Natural killer cell (primary cell): ENCODE measurements around the gene DNMT1. TPM values are rescaled to one million over a fixed set of nuclear protein-coding genes. Genes with fewer than 3 reads are reported as not detected.

Experiments
- ATAC-seq, 3 donors: fragments of 150-1000 bp in 2 of 3; fragments of 200-7000 bp in 1 of 3; cut with Tn5 transposase; 1 replicate in 1 of 3; 2 replicates in 2 of 3; pipeline ENCODE4 v1.10.0; 2021; ENCODE audit warnings: mild to moderate bottlenecking in 2 of 3, moderate library complexity in 2 of 3
- DNase-seq, 2 donors: peaks; one replicate each; pipeline versions ENCODE4 v3.0.0 to v3.0.0-alpha.2; 2013 to 2021; ENCODE audit warnings: mixed read lengths in 1 of 2
- H3K27ac ChIP-seq: one replicate; pipeline ENCODE4 v1.5.1; 2013; ENCODE audit warnings: mild to moderate bottlenecking, low read length
- H3K27me3 ChIP-seq: one replicate; pipeline ENCODE4 v1.6.1; 2013; ENCODE audit warnings: low read length; ENCODE audit not compliant: control insufficient read depth, insufficient read depth
- H3K36me3 ChIP-seq: one replicate; pipeline ENCODE4 v1.6.1; 2013; ENCODE audit warnings: low read length; ENCODE audit not compliant: control insufficient read depth, insufficient read depth
- H3K4me1 ChIP-seq: one replicate; pipeline ENCODE4 v1.6.1; 2013; ENCODE audit warnings: low read length; ENCODE audit not compliant: control insufficient read depth, insufficient read depth
- H3K4me3 ChIP-seq: one replicate; pipeline ENCODE4 v1.5.1; 2013; ENCODE audit warnings: low read length
- H3K9me3 ChIP-seq: one replicate; pipeline ENCODE4 v1.6.1; 2013; ENCODE audit warnings: low read length; ENCODE audit not compliant: control insufficient read depth, insufficient read depth
- H3K27ac Mint-ChIP-seq, 2 donors: one replicate each; pipeline ENCODE4 v1.8.0; 2022; ENCODE audit warnings: mild to moderate bottlenecking in 2 of 2, mixed read lengths in 2 of 2, moderate library complexity in 1 of 2
- H3K27me3 Mint-ChIP-seq, 2 donors: one replicate each; pipeline ENCODE4 v1.8.0; 2022; ENCODE audit warnings: low read depth in 2 of 2, mixed read lengths in 2 of 2
- H3K36me3 Mint-ChIP-seq: one replicate; pipeline ENCODE4 v1.8.0; 2022; ENCODE audit warnings: mixed read lengths
- H3K4me1 Mint-ChIP-seq, 2 donors: one replicate each; pipeline ENCODE4 v1.8.0; 2022; ENCODE audit warnings: mixed read lengths in 2 of 2
- H3K4me3 Mint-ChIP-seq: one replicate; pipeline ENCODE4 v1.8.0; 2022; ENCODE audit warnings: mild to moderate bottlenecking, moderate library complexity, mixed read lengths
- H3K9me3 Mint-ChIP-seq, 2 donors: one replicate each; pipeline ENCODE4 v1.8.0; 2022; ENCODE audit warnings: mixed read lengths in 2 of 2
- CTCF ChIP-seq: fragments of 200-600 bp; IDR thresholded peaks from one replicate; pipeline ENCODE4 v1.8.0; 2022; ENCODE audit warnings: antibody characterized with exemption
- WGBS: methylation state at CpG from one replicate; pipeline ENCODE4 v1.1.7; 2013; ENCODE audit warnings: missing lambda C conversion rate; ENCODE audit not compliant: insufficient coverage; 5-methylcytosine and 5-hydroxymethylcytosine counted together
- intact Hi-C: fragments of 100-400 bp; cut with micrococcal nuclease; formaldehyde crosslinking; loops from one replicate; pipeline ENCODE4 v1.14.2; 2022
- total RNA-seq, 4 donors: library from RNA; stranded (reverse); fragments of 120-200 nt in 1 of 4; gene quantifications; one replicate each; pipeline versions ENCODE4 v1.2.3 to v1.2.4, GENCODE V29; 2013 to 2022

The DNMT1 gene
- total RNA-seq, 3 donors from 2014 or later (not counting 1 experiment from before 2014, with no cell fraction given) = 266 to 323 (median 275) TPM

- H3K27me3 Mint-ChIP-seq = no peaks in the 10 kb centered on the region
- intact Hi-C loops = no loop called here
- DNase-seq (no peak), ATAC-seq (no peak)
- peaks cover 23 to 26% of the 10 kb centered on the region in 2 donors for H3K4me1 Mint-ChIP-seq
- peaks cover 5% of the 10 kb centered on the region for H3K36me3 Mint-ChIP-seq
- H3K27ac Mint-ChIP-seq = no peak overlapping the region
- WGBS = 84% methylated on average over 6 of the region's 6 CpGs
- Histone ChIP-seq H3K4me3 (no peak overlapping the region), H3K9me3 (no peaks in the 10 kb centered on the region), H3K27ac (no peak overlapping the region), H3K27me3 (no peaks in the 10 kb centered on the region), H3K36me3 (peaks cover 39% of the 10 kb centered on the region), H3K4me1 (peaks cover 28% of the 10 kb centered on the region)
- no peak for TF ChIP-seq CTCF
- no peak overlapping the region for H3K4me3 Mint-ChIP-seq
- no peaks in the 10 kb centered on the region for H3K9me3 Mint-ChIP-seq
Observed at GRCh38 chr19:10088949-10089554, 105.7 kb downstream of the DNMT1 start.

- no peaks in the 10 kb centered on the region for H3K36me3 Mint-ChIP-seq
- no peak for ATAC-seq
- H3K27ac ChIP-seq = peak overlapping the region; percentile 87
Observed at GRCh38 chr19:10087296-10088061, 107.3 kb downstream of the DNMT1 start.

GRCh38 chr19:10086591-10087192, 108.1 kb downstream of the DNMT1 start:
- no peak for TF ChIP-seq CTCF
- no peaks in the 10 kb centered on the region for H3K27me3 ChIP-seq
- H3K4me3 ChIP-seq = peak overlapping the region; percentile 100
- Mint-ChIP-seq H3K4me1 (peaks cover 15 to 22% of the 10 kb centered on the region in 2 donors), H3K4me3 (peak overlapping the region; percentile 89), H3K27ac (peak overlapping the region; percentile 82 to 87), H3K36me3 (no peaks in the 10 kb centered on the region), H3K27me3 (no peaks in the 10 kb centered on the region), H3K9me3 (no peaks in the 10 kb centered on the region)
- WGBS = 2% methylated on average over 32 of the region's 43 CpGs
- peaks cover 23% of the 10 kb centered on the region for H3K4me1 ChIP-seq
- no peaks in the 10 kb centered on the region for H3K9me3 ChIP-seq
- peaks cover 20% of the 10 kb centered on the region for H3K36me3 ChIP-seq
- DNase-seq = peak in 1 of 2 donors; percentile 62
- intact Hi-C loops = loop anchor here (1.0 kb wide), 1 partner anchor 33 kb away; the partner anchor contains the start of gene EIF3G
- peak in 1 of 3 donors; percentile 18 for ATAC-seq
- H3K27ac ChIP-seq = peak overlapping the region; percentile 87

More at GRCh38 chr19:10087296-10088061, 107.3 kb downstream of the DNMT1 start:
- H3K36me3 ChIP-seq = peaks cover 28% of the 10 kb centered on the region
- 89% methylated on average over 14 of the region's 18 CpGs for WGBS
- peak overlapping the region; percentile 82 to 87 for H3K27ac Mint-ChIP-seq
- H3K4me3 ChIP-seq = peak overlapping the region; percentile 100
- TF ChIP-seq CTCF = no peak
- no peaks in the 10 kb centered on the region for H3K27me3 Mint-ChIP-seq
- intact Hi-C loops = no loop called here
- no peaks in the 10 kb centered on the region for H3K9me3 Mint-ChIP-seq
- no peaks in the 10 kb centered on the region for H3K27me3 ChIP-seq
- H3K4me3 Mint-ChIP-seq = peak overlapping the region; percentile 89
- H3K4me1 ChIP-seq = peaks cover 28% of the 10 kb centered on the region
- peaks cover 18 to 26% of the 10 kb centered on the region in 2 donors for H3K4me1 Mint-ChIP-seq
- no peak for DNase-seq
- H3K9me3 ChIP-seq = no peaks in the 10 kb centered on the region
